IMR-90 (cell line): Measurements from ENCODE around the gene ZBTB9. TPM values are rescaled to one million over a fixed set of nuclear protein-coding genes. Genes with fewer than 3 reads are reported as not detected.

Experiments used
- ATAC-seq: fragments of 200-7000 bp; cut with Tn5 transposase; 2 replicates; pipeline ENCODE4 v1.9.1; 2020; ENCODE audit warnings: low read depth, mild to moderate bottlenecking, moderate library complexity
- BruUV-seq: library from RNA; stranded (reverse); fragments of 400-500 nt; replicated peaks from 2 replicates; lab custom pipeline; 2021; lab: Mats Ljungman, UMichigan
- CTCF ChIA-PET: fragments of 300-600 bp; formaldehyde crosslinking; extraction: SDS; loops from one replicate; lab custom pipeline; 2021; ENCODE audit warnings: antibody characterized with exemption; lab: Yijun Ruan, JAX
- POLR2A ChIA-PET: fragments of 300-600 bp; sonication (Branson Sonifier 250); formaldehyde crosslinking; loops from one replicate; lab custom pipeline; 2022; ENCODE audit warnings: antibody characterized with exemption; ENCODE audit not compliant: unreplicated experiment; lab: Charles Lee
- DNase-seq: peaks from one replicate; pipeline ENCODE4 v3.0.0; 2013
- H2AFZ ChIP-seq: replicated peaks from 2 replicates; pipeline ENCODE3; 2013; ENCODE audit warnings: low read length, mild to moderate bottlenecking; ENCODE audit not compliant: poor library complexity
- H2AK5ac ChIP-seq: 2 replicates; pipeline ENCODE4 v1.6.1; 2013; ENCODE audit warnings: low read depth, low read length, inconsistent platforms
- H2AK9ac ChIP-seq: replicated peaks from 2 replicates; pipeline ENCODE3; 2013; ENCODE audit warnings: mild to moderate bottlenecking, low read depth, low read length, moderate library complexity; ENCODE audit not compliant: poor library complexity
- H2BK120ac ChIP-seq: 2 replicates; pipeline ENCODE4 v1.6.1; 2013; ENCODE audit warnings: low read depth, low read length, inconsistent platforms
- H2BK15ac ChIP-seq: 3 replicates; pipeline ENCODE4 v1.6.1; 2013; ENCODE audit warnings: low read depth, low read length, inconsistent platforms
- H2BK20ac ChIP-seq: 2 replicates; pipeline ENCODE4 v1.6.1; 2013; ENCODE audit warnings: low read depth, mild to moderate bottlenecking, inconsistent platforms, low read length, moderate library complexity
- H2BK5ac ChIP-seq: 2 replicates; pipeline ENCODE4 v1.6.1; 2013; ENCODE audit warnings: mild to moderate bottlenecking, low read depth, low read length, inconsistent platforms; ENCODE audit not compliant: poor library complexity, severe bottlenecking
- H3K14ac ChIP-seq: replicated peaks from 2 replicates; pipeline ENCODE4 v1.6.1; 2013; ENCODE audit warnings: low read depth, low read length, inconsistent platforms
- H3K18ac ChIP-seq: 2 replicates; pipeline ENCODE4 v1.6.1; 2013; ENCODE audit warnings: low read depth, low read length, control low read depth
- H3K23ac ChIP-seq: 2 replicates; pipeline ENCODE4 v1.6.1; 2013; ENCODE audit warnings: low read depth, low read length, inconsistent platforms
- H3K27ac ChIP-seq: 2 replicates; pipeline ENCODE4 v1.5.1; 2013; ENCODE audit warnings: mild to moderate bottlenecking, control low read depth, low read length; ENCODE audit not compliant: insufficient read depth
- H3K27me3 ChIP-seq: 2 replicates; pipeline ENCODE4 v1.6.1; 2013; ENCODE audit warnings: low read length; ENCODE audit not compliant: control insufficient read depth, insufficient read depth
- H3K36me3 ChIP-seq: 2 replicates; pipeline ENCODE4 v1.6.1; 2013; ENCODE audit warnings: low read length, mixed read lengths; ENCODE audit not compliant: control insufficient read depth, insufficient read depth
- H3K4ac ChIP-seq: 2 replicates; pipeline ENCODE4 v1.6.1; 2013; ENCODE audit warnings: low read depth, low read length, inconsistent platforms
- H3K4me1 ChIP-seq: 2 replicates; pipeline ENCODE4 v1.6.1; 2013; ENCODE audit warnings: low read length, mixed read lengths; ENCODE audit not compliant: control insufficient read depth, insufficient read depth
- H3K4me2 ChIP-seq: 2 replicates; pipeline ENCODE4 v1.6.1; 2013; ENCODE audit warnings: low read depth, mild to moderate bottlenecking, control low read depth, low read length, moderate library complexity
- H3K4me3 ChIP-seq: 2 replicates; pipeline ENCODE4 v1.5.1; 2013; ENCODE audit warnings: low read depth, mild to moderate bottlenecking, control low read depth, low read length, moderate library complexity; ENCODE audit not compliant: insufficient read depth
- H3K56ac ChIP-seq: 2 replicates; pipeline ENCODE4 v1.6.1; 2013; ENCODE audit warnings: low read length, inconsistent platforms; ENCODE audit not compliant: insufficient read depth; ENCODE audit errors: extremely low read depth
- H3K79me1 ChIP-seq, 2 experiments: 2 replicates each; pipeline ENCODE4 v1.6.1; 2013; ENCODE audit warnings: low read length in 2 of 2, inconsistent platforms in 1 of 2, low read depth in 1 of 2
- H3K9ac ChIP-seq: 2 replicates; pipeline ENCODE4 v1.6.1; 2013; ENCODE audit warnings: low read depth, low read length, control low read depth
- H3K9me1 ChIP-seq: 2 replicates; pipeline ENCODE4 v1.6.1; 2013; ENCODE audit warnings: low read length, inconsistent platforms; ENCODE audit not compliant: insufficient read depth
- H3K9me3 ChIP-seq: 2 replicates; pipeline ENCODE4 v1.6.1; 2013; ENCODE audit warnings: low read length; ENCODE audit not compliant: control insufficient read depth, insufficient read depth
- H4K20me1 ChIP-seq: 2 replicates; pipeline ENCODE4 v1.6.1; 2013; ENCODE audit warnings: low read length, inconsistent platforms; ENCODE audit not compliant: insufficient read depth
- H4K5ac ChIP-seq: 2 replicates; pipeline ENCODE4 v1.6.1; 2013; ENCODE audit warnings: mild to moderate bottlenecking, low read depth, low read length, control low read depth
- H4K8ac ChIP-seq, 2 experiments: 2 replicates each; pipeline ENCODE4 v1.6.1; 2013; ENCODE audit warnings: low read depth in 2 of 2, low read length in 2 of 2, control low read depth in 1 of 2, inconsistent platforms in 1 of 2
- H4K91ac ChIP-seq: 2 replicates; pipeline ENCODE4 v1.6.1; 2013; ENCODE audit warnings: low read depth, low read length, inconsistent platforms; ENCODE audit not compliant: insufficient read depth
- BHLHE40 ChIP-seq: fragments of 150-350 bp; IDR thresholded peaks from 2 replicates; pipeline ENCODE4 v1.6.1; 2016; ENCODE audit warnings: mild to moderate bottlenecking, low read depth, low read length
- CEBPB ChIP-seq: IDR thresholded peaks from 2 replicates; pipeline ENCODE4 v1.6.1; 2012; ENCODE audit warnings: low read depth, low read length, improper control_type of control experiment
- CTCF ChIP-seq: conservative IDR thresholded peaks from 2 replicates; pipeline ENCODE4 v1.5.1; 2012; ENCODE audit warnings: mild to moderate bottlenecking, low read depth, low read length, improper control_type of control experiment
- FOS ChIP-seq: fragments of 150-350 bp; IDR thresholded peaks from 2 replicates; pipeline ENCODE4 v1.6.1; 2016; ENCODE audit warnings: low read depth, low read length
- MAFK ChIP-seq: IDR thresholded peaks from 2 replicates; pipeline ENCODE4 v1.6.1; 2012; ENCODE audit warnings: low read depth, low read length, improper control_type of control experiment
- MXI1 ChIP-seq: IDR thresholded peaks from 2 replicates; pipeline ENCODE4 v1.6.1; 2012; ENCODE audit warnings: low read depth, mild to moderate bottlenecking, low read length, moderate library complexity, borderline replicate concordance
- NFE2L2 ChIP-seq: fragments of 150-350 bp; IDR thresholded peaks from 2 replicates; pipeline ENCODE4 v1.6.1; 2016; ENCODE audit warnings: low read depth, mild to moderate bottlenecking, low read length
- RAD21 ChIP-seq: IDR thresholded peaks from 2 replicates; pipeline ENCODE4 v1.6.1; 2012; ENCODE audit warnings: low read length, improper control_type of control experiment
- RFX5 ChIP-seq: IDR thresholded peaks from 2 replicates; pipeline ENCODE4 v1.8.0; 2012; ENCODE audit warnings: low read depth, mild to moderate bottlenecking, low read length, moderate library complexity
- SMC3 ChIP-seq: fragments of 150-350 bp; IDR thresholded peaks from 2 replicates; pipeline ENCODE4 v1.6.1; 2016; ENCODE audit warnings: low read depth, mild to moderate bottlenecking, antibody characterized with exemption, low read length, moderate library complexity
- WGBS, 2 experiments: methylation state at CpG; one replicate each; pipeline versions ENCODE4 v1.1.5 to v1.1.7; 2013; ENCODE audit warnings: missing lambda C conversion rate in 2 of 2; ENCODE audit not compliant: insufficient read length in 1 of 2; ENCODE audit errors: extremely low coverage in 2 of 2; 5-methylcytosine and 5-hydroxymethylcytosine counted together
- dilution Hi-C: fragments of 300-500 bp; cut with HindIII; formaldehyde crosslinking; loops from one replicate; pipeline ENCODE4 v1.14.3; 2018; ENCODE audit warnings: low sequenced_read_pairs; ENCODE audit not compliant: unreplicated experiment
- in situ Hi-C: fragments of 300-500 bp; cut with MboI; formaldehyde crosslinking; loops from 3 replicates; pipeline ENCODE4 v1.14.3; 2019; ENCODE audit warnings: low sequenced_read_pairs, inconsistent platforms, mixed read lengths
- intact Hi-C: fragments of 100-400 bp; cut with micrococcal nuclease; formaldehyde crosslinking; loops from 2 replicates; pipeline ENCODE4 v1.10.0; 2022
- polyA plus RNA-seq, 3 experiments: library from polyadenylated mRNA; depleted of rRNA; stranded (reverse); fragments of >200 nt; gene quantifications; 2 replicates each; pipeline ENCODE4 v1.2.3, GENCODE V29; 2012; ENCODE audit warnings: low replicate concordance in 1 of 3
- total RNA-seq: library from RNA; depleted of rRNA; stranded (reverse); fragments of >200 nt; gene quantifications from 2 replicates; pipeline ENCODE4 v1.2.3, GENCODE V29; 2012
- TF ChIP-seq, protein P1 (sequence below): fragments of 150-350 bp; IDR thresholded peaks from 2 replicates; pipeline ENCODE4 v1.6.1; 2017; ENCODE audit warnings: mild to moderate bottlenecking, antibody characterized with exemption, low read length, low read depth

ZBTB9 gene
- total and polyA plus RNA-seq, 2 of the 4 experiments (the other 2 are of a cell fraction), result 5.4 to 5.9 TPM

DNA sequence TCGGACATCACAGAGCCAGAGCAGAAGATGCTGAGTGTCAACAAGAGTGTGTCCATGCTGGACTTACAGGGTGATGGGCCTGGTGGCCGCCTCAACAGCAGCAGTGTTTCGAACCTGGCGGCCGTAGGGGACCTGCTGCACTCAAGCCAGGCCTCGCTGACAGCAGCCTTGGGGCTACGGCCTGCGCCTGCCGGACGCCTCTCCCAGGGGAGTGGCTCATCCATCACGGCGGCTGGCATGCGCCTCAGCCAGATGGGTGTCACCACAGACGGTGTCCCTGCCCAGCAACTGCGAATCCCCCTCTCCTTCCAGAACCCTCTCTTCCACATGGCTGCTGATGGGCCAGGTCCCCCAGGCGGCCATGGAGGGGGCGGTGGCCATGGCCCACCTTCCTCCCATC is 11.4 kb upstream of the ZBTB9 start:
- dilution Hi-C loops, result no loop called here
- H3K9me1 ChIP-seq, result no peaks in the 10 kb centered on the region; the same call in 1 of the 2 replicates
- ChIA-PET CTCF (no interaction called here), POLR2A (no interaction called here)
- no peak overlapping the region for H2AK9ac ChIP-seq
- no peak overlapping the region for H3K4me3 ChIP-seq
- H3K18ac ChIP-seq, result no peak overlapping the region
- H2AFZ ChIP-seq, result no peak overlapping the region
- peaks cover 73% of the 10 kb centered on the region for H3K36me3 ChIP-seq
- DNase-seq (no peak), ATAC-seq (no peak)
- H3K4me1 ChIP-seq, result no peaks in the 10 kb centered on the region
- H2BK20ac ChIP-seq, result no peak overlapping the region
- in situ Hi-C loops, result no loop called here
- no peak overlapping the region for H3K4ac ChIP-seq
- intact Hi-C loops, result no loop called here
- H2BK5ac ChIP-seq, result no peak overlapping the region
- no peak overlapping the region for H3K4me2 ChIP-seq
- H3K9me3 ChIP-seq, result no peaks in the 10 kb centered on the region
- TSS peak; percentile 72 for BruUV-seq
- H4K5ac ChIP-seq, result no peak overlapping the region
- WGBS, 2 experiments, result 91% methylated on average over 8 of the region's 17 CpGs; no CpG with 5 or more reads in 1 of the 2 experiments
- no peak overlapping the region for H3K9ac ChIP-seq
- no peak overlapping the region for H2BK15ac ChIP-seq
- H4K8ac ChIP-seq, result no peak overlapping the region
- no peaks in the 10 kb centered on the region for H3K27me3 ChIP-seq
- no peak overlapping the region for H3K27ac ChIP-seq
- H3K56ac ChIP-seq, result no peak overlapping the region
- no peak overlapping the region for H2BK120ac ChIP-seq
- peaks cover 0 to 8% of the 10 kb centered on the region in 2 experiments; a peak in 2 of 4 replicates for H3K79me1 ChIP-seq
- no peak for TF ChIP-seq FOS
- TF ChIP-seq, protein P1, sequence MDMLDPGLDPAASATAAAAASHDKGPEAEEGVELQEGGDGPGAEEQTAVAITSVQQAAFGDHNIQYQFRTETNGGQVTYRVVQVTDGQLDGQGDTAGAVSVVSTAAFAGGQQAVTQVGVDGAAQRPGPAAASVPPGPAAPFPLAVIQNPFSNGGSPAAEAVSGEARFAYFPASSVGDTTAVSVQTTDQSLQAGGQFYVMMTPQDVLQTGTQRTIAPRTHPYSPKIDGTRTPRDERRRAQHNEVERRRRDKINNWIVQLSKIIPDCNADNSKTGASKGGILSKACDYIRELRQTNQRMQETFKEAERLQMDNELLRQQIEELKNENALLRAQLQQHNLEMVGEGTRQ, result no peak
- TF ChIP-seq RFX5, result no peak
- TF ChIP-seq SMC3, result no peak
- no peak for TF ChIP-seq BHLHE40
- TF ChIP-seq MAFK, result no peak
- TF ChIP-seq MXI1, result no peak
- no peak for TF ChIP-seq NFE2L2
- no peak for TF ChIP-seq CEBPB
- TF ChIP-seq CTCF, result no peak
- no peak for TF ChIP-seq RAD21
- H2AK5ac ChIP-seq, result no peak overlapping the region
- no peak overlapping the region for H3K14ac ChIP-seq
- H3K23ac ChIP-seq, result no peak overlapping the region
- no peak overlapping the region for H4K91ac ChIP-seq
- no peaks in the 10 kb centered on the region; the same call in 1 of the 2 replicates for H4K20me1 ChIP-seq
